Astrocyte (in vitro differentiated cells and primary cell): ENCODE results near the gene CACNG1. TPM values are rescaled to one million over a fixed set of nuclear protein-coding genes. Genes with fewer than 3 reads are reported as not detected.

ENCODE experiments used
- DNase-seq: peaks from one replicate; pipeline ENCODE4 v3.0.0-alpha.2; 2010; ENCODE audit warnings: low read depth
- FAIRE-seq: peaks from 2 replicates; lab custom pipeline; 2011; peaks lifted over from hg19 to GRCh38; lab: Jason Lieb, UNC
- H2AFZ ChIP-seq: 2 replicates; pipeline ENCODE4 v1.6.0; 2012; ENCODE audit warnings: low read depth, low read length, inconsistent platforms
- H3K27ac ChIP-seq: 2 replicates; pipeline ENCODE4 v1.5.1; 2011; ENCODE audit warnings: low read depth, low read length, inconsistent platforms
- H3K27me3 ChIP-seq: 2 replicates; pipeline ENCODE4 v1.6.0; 2011; ENCODE audit warnings: low read length, inconsistent platforms; ENCODE audit not compliant: insufficient read depth
- H3K36me3 ChIP-seq: 2 replicates; pipeline ENCODE4 v1.5.1; 2011; ENCODE audit warnings: low read length, inconsistent platforms; ENCODE audit not compliant: insufficient read depth
- H3K4me1 ChIP-seq: 2 replicates; pipeline ENCODE4 v1.5.1; 2011; ENCODE audit warnings: low read length, inconsistent platforms; ENCODE audit not compliant: insufficient read depth
- H3K4me2 ChIP-seq: 2 replicates; pipeline ENCODE4 v1.6.0; 2012; ENCODE audit warnings: low read length, inconsistent platforms
- H3K4me3 ChIP-seq: 2 replicates; pipeline ENCODE4 v1.5.1; 2011; ENCODE audit warnings: low read depth, mild to moderate bottlenecking, low read length, inconsistent platforms; ENCODE audit not compliant: insufficient read depth
- H3K79me2 ChIP-seq: 2 replicates; pipeline ENCODE4 v1.6.0; 2012; ENCODE audit warnings: mild to moderate bottlenecking, low read length, inconsistent platforms; ENCODE audit not compliant: insufficient read depth
- H3K9ac ChIP-seq: 2 replicates; pipeline ENCODE4 v1.6.0; 2012; ENCODE audit warnings: mild to moderate bottlenecking, low read length, inconsistent platforms
- H3K9me3 ChIP-seq: 2 replicates; pipeline ENCODE4 v1.5.1; 2012; ENCODE audit warnings: low read depth, mild to moderate bottlenecking, low read length, inconsistent platforms; ENCODE audit not compliant: insufficient read depth
- H4K20me1 ChIP-seq: 2 replicates; pipeline ENCODE4 v1.6.0; 2012; ENCODE audit warnings: low read length, inconsistent platforms; ENCODE audit not compliant: insufficient read depth
- H3K27ac Mint-ChIP-seq: one replicate; pipeline ENCODE4 v1.8.0; 2021; ENCODE audit warnings: mild to moderate bottlenecking, mixed read lengths; ENCODE audit not compliant: unreplicated experiment
- H3K27me3 Mint-ChIP-seq: one replicate; pipeline ENCODE4 v1.8.0; 2021; ENCODE audit warnings: low read depth, mixed read lengths; ENCODE audit not compliant: unreplicated experiment
- H3K36me3 Mint-ChIP-seq: one replicate; pipeline ENCODE4 v1.8.0; 2021; ENCODE audit warnings: low read depth, mixed read lengths; ENCODE audit not compliant: unreplicated experiment
- H3K4me1 Mint-ChIP-seq: one replicate; pipeline ENCODE4 v1.8.0; 2021; ENCODE audit warnings: low read depth, mixed read lengths; ENCODE audit not compliant: unreplicated experiment
- H3K4me3 Mint-ChIP-seq: one replicate; pipeline ENCODE4 v1.8.0; 2021; ENCODE audit warnings: mild to moderate bottlenecking, moderate library complexity, mixed read lengths; ENCODE audit not compliant: unreplicated experiment
- H3K9me3 Mint-ChIP-seq: one replicate; pipeline ENCODE4 v1.8.0; 2021; ENCODE audit warnings: mild to moderate bottlenecking, mixed read lengths; ENCODE audit not compliant: unreplicated experiment
- CTCF ChIP-seq: IDR thresholded peaks from 2 replicates; pipeline ENCODE4 v1.5.1; 2011; ENCODE audit warnings: low read depth, mild to moderate bottlenecking, inconsistent platforms, low read length, moderate library complexity; ENCODE audit not compliant: insufficient read depth
- EZH2 ChIP-seq: IDR thresholded peaks from 2 replicates; pipeline ENCODE4 v1.6.1; 2012; ENCODE audit warnings: mild to moderate bottlenecking, low read length, inconsistent platforms; ENCODE audit not compliant: insufficient read depth
- total RNA-seq: library from RNA; stranded (reverse); gene quantifications from 2 replicates; pipeline ENCODE4 v1.2.1, GENCODE V29; 2021

The CACNG1 gene
- total RNA-seq, 1 donor from 2014 or later, result not detected

DNA sequence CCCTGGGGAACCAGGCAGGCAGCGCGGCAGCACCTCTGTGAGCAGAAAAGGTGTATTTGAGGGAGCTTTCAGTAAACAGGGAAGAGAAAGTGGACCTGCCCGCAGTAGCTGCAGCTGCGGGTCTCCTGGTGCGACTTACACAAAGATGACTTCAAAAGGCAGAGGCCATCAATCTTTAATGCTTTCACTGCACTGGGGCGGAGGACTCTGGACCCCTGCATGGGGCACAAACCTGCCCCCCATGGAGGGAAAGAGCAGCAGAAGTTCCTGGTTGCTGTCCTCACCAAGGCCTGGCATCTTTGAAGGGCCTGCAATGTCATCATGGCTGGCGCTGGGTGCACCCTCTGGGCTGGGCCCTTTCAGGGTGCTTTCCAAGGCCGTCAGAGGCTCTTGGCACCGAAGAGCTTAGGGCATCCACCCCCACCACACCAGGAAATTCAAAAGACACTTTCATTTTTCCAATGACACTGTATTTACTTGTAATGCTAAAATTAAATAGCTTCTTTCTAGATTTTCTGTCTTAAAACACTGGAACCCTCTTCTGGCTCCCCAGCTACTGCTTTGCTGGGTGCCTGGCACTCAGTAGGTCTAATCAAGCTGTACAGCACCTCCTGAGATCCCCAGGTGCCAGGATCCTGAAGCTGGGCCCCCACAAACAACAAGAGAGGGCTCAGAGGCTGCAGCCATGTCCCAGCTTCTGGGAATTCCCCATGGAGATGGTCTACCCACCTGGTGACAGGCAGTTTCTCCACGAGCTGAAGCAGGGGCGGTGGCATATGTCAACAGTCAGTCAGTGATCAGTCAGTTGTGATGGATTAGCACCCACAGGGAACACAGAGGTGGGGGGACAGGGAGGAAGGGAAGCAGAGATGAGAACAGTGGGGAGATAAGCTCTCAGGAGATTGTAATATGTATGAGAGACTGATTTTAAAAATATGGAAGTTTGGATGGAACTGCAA, 2.1 kb upstream of the CACNG1 start:
- Histone ChIP-seq H3K36me3 (no peaks in the 10 kb centered on the region), H3K4me1 (no peaks in the 10 kb centered on the region), H3K9me3 (no peaks in the 10 kb centered on the region), H3K27ac (no peak overlapping the region), H3K9ac (no peak overlapping the region), H3K79me2 (no peaks in the 10 kb centered on the region), H3K27me3 (no peaks in the 10 kb centered on the region), H3K4me3 (no peak overlapping the region), H3K4me2 (no peak overlapping the region), H2AFZ (no peak overlapping the region), H4K20me1 (no peaks in the 10 kb centered on the region)
- Mint-ChIP-seq H3K4me3 (no peak overlapping the region), H3K4me1 (no peaks in the 10 kb centered on the region), H3K27me3 (peaks cover 52% of the 10 kb centered on the region), H3K27ac (no peak overlapping the region), H3K9me3 (peaks cover 5% of the 10 kb centered on the region), H3K36me3 (peaks cover 4% of the 10 kb centered on the region)
- DNase-seq, result no peak
- TF ChIP-seq EZH2 (no peak), CTCF (no peak)
- no peak for FAIRE-seq

DNA sequence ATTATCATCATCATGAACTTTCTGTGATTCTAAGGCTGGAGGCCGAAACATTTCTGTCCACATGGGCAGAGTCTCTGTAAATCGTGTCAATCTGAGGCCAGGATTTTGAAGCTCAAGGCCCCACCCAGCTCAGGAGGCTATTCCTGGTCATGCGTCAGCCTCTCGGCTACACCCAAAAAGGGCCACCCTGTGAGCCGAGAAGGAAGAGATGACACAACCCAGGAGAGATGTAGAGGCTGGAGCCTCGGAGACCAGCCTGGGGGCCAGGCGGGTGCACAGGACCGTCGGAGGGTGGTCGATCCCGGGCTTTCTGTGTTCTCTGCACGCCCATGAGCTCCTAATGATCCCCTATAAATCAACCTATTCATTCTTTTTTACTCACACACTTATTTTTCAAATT, 1.1 kb upstream of the CACNG1 start:
- H3K79me2 ChIP-seq, result no peaks in the 10 kb centered on the region
- H3K9ac ChIP-seq, result no peak overlapping the region
- H4K20me1 ChIP-seq, result no peaks in the 10 kb centered on the region
- no peaks in the 10 kb centered on the region for H3K27me3 ChIP-seq
- H3K4me2 ChIP-seq, result no peak overlapping the region
- no peak for FAIRE-seq
- peaks cover 3% of the 10 kb centered on the region for H3K9me3 ChIP-seq
- TF ChIP-seq CTCF, result no peak
- no peak for TF ChIP-seq EZH2
- peaks cover 13% of the 10 kb centered on the region for H3K9me3 Mint-ChIP-seq
- peaks cover 51% of the 10 kb centered on the region for H3K27me3 Mint-ChIP-seq
- no peak overlapping the region for H2AFZ ChIP-seq
- no peaks in the 10 kb centered on the region for H3K4me1 ChIP-seq
- no peak for DNase-seq
- no peak overlapping the region for H3K4me3 Mint-ChIP-seq
- no peaks in the 10 kb centered on the region for H3K36me3 ChIP-seq
- peaks cover 5% of the 10 kb centered on the region for H3K36me3 Mint-ChIP-seq
- H3K27ac Mint-ChIP-seq, result no peak overlapping the region
- H3K4me3 ChIP-seq, result no peak overlapping the region
- no peaks in the 10 kb centered on the region for H3K4me1 Mint-ChIP-seq
- no peak overlapping the region for H3K27ac ChIP-seq

DNA sequence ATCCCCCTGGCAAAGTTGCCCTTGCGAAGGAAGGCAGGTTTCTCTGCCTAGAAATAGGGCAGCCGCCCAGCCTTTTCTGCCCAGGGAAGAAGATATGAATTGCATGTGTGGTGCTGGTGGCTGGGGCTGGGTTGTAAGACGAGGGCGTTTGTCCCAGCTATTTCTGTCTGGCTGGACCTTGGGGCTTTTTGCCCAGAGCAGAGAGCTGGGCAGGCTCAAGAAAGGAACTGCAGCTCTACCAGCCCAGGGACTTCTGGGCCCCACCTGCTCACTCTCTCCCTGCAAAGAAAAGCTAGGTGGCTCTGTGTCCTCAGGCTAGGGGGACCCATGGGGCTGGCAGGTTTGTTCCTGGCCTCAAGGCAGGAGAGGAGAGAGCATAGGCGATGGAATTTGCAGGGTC, 586 bp downstream of the CACNG1 start:
- no peak overlapping the region for H3K27ac Mint-ChIP-seq
- Histone ChIP-seq H3K27me3 (no peaks in the 10 kb centered on the region), H4K20me1 (no peaks in the 10 kb centered on the region), H3K79me2 (no peaks in the 10 kb centered on the region), H3K27ac (no peak overlapping the region), H3K36me3 (no peaks in the 10 kb centered on the region), H3K4me2 (no peak overlapping the region), H3K9ac (no peak overlapping the region), H2AFZ (no peak overlapping the region), H3K4me1 (no peaks in the 10 kb centered on the region), H3K4me3 (no peak overlapping the region), H3K9me3 (peaks cover 12% of the 10 kb centered on the region)
- no peak for FAIRE-seq
- peaks cover 5% of the 10 kb centered on the region for H3K36me3 Mint-ChIP-seq
- H3K9me3 Mint-ChIP-seq, result peaks cover 24% of the 10 kb centered on the region
- peaks cover 41% of the 10 kb centered on the region for H3K27me3 Mint-ChIP-seq
- H3K4me3 Mint-ChIP-seq, result no peak overlapping the region
- H3K4me1 Mint-ChIP-seq, result no peaks in the 10 kb centered on the region
- no peak for DNase-seq
- TF ChIP-seq CTCF, result no peak
